ENCODE data around the gene KLK8.
"Not testable (repeated sequence)": the region's sequence is repeated elsewhere in the genome, so short reads cannot be mapped to it uniquely, and the experiment has no call there.

Gene KLK8

DNA sequence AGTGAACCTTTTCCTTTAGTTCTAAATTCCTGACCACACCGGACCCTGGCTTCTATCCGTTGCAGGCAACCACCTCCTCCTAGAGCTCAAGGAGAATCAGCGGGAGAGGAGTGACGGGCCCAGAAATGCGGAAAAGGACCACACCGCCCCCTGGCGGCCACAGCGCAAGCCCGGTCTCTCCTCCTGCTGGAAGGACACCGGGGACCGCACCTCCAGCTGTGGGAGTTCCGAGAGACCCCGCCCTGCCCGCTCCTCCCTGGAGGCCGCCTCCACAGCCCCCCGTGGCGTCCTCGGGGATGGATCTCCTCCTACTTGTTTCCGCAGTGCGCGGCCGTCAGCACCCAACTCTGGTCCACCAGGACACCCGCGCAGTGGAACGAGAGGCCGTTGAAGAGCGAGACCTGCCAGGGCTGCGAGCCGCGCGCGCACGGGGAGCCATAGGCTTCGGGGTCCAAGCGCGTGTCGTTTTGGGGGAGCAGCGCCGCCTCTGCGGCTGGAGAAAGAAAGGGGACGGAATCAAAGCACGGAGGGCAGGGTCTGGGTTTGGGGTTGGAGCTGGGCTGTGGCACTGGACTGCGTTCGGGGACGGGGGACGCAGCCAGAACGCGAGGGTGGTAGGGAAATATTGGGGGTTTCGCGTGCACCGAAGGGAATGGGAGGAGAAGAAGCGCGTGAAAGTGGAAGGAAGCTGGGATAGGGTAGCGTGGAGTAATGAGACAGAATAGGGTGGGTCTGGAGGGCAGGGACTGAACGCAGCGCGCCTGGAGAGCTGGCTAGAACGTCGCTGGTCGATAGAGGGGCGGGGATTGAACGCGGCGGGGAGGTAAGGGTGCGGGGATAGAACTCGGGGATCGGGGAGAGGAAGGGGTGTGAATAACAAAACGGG, 15.6 kb upstream of the KLK8 start:
- peak; percentile 82 for DNase-seq

DNA sequence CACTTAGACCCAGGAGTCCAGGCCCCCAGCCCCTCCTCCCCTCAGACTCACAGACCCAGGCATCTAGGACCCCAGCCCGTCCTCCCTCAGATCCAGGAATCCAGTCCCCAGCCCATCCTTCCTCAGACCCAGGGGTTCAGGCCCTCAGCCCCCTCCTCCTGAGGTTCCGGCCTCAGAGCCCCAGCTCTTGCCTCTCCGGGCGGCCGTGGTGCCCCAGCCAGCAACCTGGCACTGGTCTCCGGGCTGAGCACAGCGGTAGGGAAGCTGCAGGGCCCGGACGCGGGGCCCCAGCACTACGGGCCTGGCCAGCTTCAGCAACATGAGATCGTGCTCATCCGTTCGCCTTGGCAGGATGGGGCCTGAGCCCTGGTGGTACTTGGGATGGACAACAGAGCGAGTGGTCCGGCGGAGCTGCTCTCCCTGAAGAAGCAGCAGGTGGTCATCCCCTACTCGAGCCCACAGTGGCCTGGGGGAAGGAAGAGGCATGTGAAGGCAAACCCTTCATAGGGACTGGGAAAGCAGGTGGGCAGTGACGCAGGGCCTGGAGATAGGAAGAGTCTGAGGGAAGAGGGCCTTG, 14.4 kb upstream of the KLK8 start:
- DNase-seq = no peak

DNA sequence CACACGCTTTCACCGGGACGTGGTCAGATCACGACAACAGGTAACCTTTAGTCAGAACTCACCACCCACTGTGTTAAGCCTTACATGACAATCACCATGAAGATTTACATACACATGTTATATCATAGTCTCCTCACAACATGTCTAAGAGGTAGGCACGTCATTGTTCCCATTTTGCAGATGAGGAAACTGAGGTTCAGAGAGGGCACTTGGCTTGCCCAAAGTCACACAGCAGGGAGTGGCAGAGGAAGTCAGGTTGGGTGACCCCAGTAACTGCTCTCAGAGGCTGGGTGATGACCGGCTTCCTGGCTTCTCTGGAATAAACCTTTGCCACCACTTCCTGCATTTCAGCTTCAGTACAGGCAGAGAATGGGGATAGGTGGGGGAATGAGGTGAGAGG, 12.8 kb upstream of the KLK8 start:
- no peak for DNase-seq

DNA sequence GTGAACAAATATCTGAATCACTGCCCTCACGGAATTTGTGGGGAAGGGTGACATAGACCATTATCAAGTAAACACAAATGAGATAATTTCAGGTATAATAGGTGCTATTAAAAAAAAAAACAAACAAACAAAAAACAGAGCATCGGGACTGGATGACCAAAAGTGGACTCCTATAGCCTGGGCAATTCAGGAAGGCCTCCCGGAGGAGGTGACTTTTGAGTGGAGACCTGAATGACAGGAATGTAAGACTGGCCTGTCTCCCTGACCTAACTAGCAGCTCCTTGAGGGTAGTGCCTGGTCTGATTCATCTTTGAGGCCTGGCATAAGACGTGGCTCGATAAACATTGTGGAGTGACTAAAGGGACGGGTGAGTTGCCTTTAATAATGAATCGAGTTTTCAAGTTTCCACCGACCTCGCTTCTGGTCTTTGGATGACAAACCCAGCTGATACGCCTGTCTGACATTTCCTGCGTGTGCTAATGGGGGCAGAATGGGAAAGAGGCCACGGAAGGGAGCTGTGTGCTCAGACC, 11.3 kb upstream of the KLK8 start:
- no peak for DNase-seq

DNA sequence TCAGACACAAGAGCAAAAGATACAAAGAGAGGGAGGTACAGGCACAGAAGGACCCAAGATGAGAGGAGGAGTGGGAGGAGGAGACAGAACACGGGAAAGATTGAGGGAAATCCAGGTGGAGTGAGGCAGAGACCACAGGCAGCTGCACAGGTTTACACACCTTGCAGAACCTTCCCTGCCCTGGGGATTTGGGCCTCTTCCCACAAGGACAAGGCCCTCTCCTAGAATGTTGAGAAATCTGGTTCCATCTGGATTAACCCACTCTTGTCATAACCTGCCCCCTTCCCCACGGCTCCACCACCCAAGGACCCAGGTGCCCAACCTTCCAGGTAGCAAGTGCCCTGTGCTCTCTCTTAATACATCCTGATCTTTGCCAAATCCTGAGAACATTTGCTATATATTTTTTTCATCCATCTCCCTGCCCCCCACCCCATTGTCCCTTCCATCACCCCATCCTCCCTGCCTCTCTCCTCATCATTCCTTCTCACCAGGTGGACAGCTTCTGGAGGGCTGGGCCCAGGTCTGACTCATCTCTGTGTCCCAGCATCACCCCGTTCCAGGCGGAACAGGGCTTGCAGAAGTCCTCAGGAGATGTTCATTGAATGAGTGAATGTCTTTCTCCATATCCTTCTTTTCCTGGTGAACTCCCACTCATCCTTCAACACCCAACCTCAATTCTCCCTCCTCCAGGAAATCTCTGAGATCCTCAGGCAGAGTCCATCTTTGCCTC, 8.8 kb upstream of the KLK8 start:
- no peak for DNase-seq

DNA sequence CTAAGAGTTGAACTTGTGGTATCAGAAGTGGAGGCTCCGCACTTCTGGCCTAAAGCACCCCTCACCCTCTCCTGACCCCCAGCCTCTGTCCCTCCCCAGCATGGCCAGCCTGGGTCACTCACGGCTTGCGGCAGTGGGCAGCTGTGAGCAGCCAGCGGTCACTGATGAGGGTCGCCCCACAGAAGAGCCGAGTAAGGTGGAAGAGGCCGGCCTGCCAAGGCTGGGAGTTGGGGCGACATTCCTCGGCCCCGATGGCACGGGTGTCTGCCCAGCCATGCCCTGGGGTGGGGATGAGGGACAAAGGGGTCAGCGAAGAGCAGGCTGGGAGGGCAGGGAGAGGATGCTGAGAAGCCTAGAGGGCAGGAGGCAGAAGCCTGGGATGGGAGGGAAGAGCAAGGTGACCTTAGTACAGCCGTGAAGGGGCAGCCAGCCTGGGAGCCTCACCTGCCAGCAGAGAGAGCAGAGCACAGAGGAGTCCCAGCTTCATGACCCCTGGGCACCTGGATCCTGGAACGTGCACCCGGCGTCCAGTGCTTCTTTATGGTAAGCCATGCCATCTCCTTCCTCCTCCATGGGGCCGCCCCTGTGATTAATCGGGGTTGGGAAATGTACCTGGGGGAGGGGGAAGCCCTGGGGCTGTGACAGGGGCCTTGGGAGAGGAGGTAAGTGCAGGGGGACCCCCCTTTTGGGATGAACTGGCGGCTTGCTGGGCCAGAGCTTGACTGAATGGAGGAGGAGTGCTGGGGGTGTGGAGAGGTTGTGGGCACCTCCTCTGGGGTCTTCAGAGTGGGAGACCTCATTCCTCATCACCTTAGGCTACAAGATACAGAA, 7.9 kb upstream of the KLK8 start:
- no peak for DNase-seq

DNA sequence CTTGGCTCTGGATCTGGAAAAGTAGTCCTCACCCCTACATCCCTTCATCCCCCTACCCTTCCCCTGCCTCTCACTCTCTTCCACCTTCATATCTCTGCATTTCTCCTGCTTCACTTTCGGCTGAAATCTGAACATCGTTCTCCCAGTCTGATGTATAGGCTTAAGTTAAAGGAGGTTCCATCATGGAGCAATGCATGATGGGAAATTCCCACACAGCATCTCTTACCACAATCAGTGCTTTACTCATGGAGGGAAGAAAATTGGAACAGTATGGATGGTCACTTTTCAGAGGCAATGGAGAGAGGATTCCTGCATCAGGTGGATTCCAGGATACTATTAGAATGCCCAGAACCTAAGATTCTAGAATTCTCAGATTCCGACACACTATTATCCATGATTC, 6.1 kb upstream of the KLK8 start:
- no peak for DNase-seq

DNA sequence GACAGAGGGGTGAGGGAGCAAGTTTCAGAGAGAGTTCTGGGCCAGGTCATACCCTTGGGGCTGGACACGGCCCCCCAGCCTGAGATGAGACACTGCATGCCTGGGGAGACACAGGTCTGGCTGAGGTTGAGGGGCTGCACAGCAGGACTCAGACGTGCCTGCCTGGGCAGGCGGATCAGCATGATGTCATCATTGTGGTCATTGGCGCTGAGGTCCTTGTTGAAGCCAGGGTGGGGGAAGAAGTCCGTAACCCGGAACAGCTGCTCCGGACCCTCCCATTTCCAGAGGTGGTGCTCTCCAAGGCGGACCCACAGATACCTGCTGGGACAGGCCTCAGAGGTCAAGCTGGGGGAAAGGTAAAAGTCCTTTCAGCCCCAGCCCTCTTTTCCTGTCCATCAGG, 5.0 kb upstream of the KLK8 start:
- no peak for DNase-seq

DNA sequence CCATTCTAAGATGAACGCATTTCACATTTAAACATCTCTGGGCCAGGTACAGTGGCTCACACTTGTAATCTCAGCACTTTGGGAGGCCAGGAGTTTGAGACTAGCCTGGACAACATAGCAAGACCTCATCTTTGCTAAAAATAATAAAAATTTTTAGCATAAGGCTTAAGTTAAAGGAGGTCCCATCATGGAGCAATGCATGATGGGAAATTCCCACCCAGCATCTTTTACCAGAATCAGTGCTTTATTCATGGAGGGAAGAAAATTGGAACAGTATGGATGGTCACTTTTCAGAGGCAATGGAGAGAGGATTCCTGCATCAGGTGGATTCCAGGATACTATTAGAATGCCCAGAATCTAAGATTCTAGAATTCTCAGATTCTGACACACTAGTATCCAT, 3.8 kb upstream of the KLK8 start:
- no peak for DNase-seq

DNA sequence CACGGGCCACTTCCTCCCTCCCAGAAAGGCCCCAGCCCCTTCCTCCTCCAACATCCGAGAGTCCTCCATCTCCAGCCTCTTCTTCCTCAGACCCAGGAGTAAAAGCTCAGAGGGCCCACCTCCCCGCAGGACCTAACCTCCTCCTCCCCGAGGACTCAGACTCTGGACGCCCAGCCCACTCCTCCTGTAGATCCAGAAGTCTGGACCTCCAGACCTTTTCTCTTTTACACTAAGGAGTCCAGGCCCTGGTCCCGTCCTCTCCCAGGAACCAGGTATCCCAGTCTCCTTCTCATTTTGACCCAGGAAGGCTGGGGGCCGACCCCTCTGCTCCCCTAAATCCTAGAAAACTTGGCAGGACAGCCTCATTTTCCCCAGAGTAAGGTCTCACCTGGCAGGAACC, 1.9 kb upstream of the KLK8 start:
- DNase-seq = no peak

DNA sequence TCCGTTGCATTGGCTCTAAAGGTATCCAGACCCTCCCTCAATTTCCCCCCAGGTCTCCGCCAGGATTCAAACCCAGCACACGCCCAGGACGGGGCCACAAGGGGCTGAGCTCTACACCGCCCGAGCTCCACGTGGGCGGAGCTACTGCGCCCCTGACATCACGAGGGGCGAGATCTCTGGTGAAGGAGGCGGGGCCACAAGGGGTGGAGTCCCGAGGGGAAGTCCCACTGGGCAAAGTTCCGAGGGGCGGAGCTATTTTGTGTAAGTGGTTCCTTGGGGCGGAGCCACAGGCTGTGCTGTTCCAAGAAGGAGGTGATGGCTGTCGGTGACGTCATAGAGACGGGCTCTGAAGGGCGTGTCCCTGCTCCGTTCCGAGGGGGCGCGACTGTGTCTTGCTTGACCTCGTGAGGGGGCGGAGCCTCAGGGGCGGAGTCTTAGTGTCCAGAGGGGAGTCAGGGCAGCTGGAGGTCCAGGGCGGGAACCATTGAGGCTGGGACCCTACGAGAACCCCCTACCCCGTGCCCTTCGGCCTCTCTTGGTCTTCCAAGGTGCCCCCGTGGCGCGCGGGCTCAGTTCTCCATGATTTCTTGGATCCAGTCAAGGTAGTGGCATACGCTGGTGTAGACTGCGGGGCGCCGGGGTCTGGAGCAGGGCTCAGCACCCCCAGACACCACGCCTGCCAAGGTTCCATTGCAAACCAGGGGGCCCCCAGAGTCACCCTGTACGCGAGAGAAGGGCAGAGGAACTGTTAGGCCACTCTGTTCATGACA, 1.3 kb upstream of the KLK8 start:
- no peak for DNase-seq

DNA sequence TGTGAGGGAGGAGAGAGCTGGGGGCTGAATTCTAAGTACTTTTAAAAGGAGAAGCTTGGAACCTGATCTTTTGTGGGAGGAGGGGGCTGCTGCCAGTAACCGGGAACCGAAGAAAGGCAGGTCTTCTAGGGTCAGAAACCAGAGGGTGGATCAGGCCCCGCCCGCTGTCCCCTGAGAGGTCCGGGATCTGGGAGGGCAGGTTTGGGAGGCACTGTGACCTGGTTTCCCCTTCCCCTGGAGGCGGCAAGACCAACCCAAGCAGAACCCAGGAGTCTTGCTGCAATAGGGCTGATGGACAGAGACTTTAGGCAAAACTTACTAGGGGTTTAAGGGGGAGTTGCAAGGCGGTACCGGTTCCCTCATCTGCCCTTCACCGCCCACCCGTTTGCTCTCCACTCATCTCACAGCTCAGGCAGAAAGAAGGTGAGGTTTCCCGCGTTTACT, 707 bp upstream of the KLK8 start:
- no peak for DNase-seq

DNA sequence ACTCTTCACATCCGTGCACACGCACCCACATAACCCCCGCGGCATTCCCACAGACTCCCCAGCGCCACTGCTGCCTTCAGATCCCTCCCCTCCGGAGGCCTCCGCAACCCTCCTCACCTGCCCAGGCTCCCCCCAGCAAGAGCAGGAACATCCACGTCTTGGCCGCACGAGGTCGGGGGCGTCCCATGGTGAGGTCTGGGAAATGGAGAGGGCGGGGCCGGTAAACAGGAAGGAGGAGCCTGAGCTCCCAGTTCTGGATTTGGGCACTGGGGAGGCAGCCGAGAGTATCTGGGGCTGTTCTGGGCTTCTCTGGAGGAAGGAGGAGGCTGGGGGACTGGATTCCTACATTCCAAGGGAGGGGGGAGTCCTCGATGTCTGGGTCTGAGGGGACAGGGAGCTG, 423 bp downstream of the KLK8 start:
- DNase-seq = no peak

DNA sequence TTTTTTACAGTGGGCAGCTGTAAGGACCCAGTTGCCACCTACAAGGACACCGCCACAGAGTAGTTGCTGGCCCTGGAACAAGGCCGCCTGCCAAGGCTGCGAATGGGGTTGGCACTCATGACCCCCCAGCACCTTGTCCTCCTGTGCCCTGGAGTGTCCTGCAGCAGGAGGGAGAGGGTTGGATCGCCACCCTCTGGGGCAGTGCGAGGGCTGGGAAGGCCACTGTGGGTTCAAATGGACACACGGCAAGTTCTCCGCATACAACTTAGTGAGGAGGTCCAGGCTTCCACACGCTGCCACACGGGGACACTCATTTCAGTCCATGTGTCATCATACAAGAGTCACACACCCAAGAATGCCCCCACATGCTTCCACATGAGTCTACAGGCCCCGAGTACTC, 978 bp downstream of the KLK8 start:
- DNase-seq = no peak

DNA sequence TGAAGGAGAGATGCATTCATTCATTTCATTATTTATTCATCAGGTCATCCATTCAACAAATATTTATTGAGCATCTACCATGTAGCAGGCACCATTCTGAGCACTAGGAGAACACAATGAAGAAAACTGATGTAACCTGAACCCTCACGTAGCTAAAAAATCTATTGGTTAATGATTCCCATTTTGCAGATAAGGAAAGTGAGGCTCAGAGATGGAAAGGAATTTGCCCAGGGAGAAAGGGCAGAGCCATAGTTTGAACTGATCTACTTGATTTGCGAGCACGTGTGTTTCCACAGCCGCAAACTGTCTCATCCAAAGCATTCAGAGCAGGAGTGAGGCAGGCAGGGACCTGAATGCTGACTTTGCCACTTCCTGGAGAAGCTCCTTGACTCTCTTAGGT, 2.7 kb downstream of the KLK8 start:
- no peak for DNase-seq

DNA sequence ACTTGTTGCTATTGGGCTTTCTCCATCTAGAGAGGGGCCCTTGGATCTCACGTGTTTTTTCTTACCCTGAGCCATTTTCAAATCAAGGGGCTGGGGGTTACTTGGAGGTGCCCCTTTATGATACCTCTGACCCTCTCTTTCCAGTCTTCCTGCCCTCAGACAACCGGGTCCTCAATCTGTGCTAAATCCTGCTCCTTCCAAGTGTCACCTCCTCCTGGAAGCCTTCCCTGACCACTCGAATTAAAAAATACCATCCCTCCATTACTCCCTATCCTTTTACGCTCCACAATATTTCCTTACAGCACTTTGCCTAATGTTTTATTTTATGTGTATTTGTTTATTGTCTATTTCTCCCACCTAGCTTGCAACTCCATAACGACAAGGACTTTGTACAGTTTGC, 3.3 kb downstream of the KLK8 start:
- no peak for DNase-seq

DNA sequence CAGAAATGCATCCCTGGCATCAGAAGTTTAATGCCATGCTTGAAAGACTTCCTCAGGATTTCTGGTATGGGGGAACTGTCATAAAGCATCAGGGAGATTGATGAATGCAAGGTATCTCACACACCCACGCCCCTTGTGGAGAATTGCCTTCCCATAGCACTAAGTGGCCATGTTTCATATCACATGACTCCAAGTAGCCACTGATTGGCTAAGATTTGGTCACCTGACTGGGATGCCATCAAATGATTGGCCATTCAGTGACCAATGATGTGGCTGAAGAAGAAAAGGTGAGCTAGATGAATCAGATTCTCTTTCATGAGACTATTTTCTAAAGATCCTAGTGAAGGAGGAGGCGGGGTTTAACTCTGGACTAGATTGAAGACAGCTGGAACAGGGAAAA, 7.3 kb downstream of the KLK8 start:
- DNase-seq = no peak

DNA sequence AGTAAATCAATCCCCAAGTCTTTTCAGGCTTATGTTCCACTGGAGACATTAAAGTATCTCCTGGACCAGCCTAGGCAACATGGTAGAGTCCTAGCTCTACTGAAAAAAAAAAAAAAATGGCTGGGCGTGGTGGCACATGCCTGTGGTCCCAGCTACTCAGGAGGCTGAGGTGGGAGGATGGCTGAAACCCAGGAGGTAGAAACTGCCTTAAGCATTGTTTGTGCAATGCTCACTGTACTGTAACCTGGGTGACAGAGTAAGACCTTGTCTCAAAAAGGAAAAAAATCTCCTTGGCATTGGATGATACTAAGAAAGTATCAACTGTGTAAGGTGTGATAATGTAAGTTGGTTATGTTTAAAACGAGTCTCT, 8.8 kb downstream of the KLK8 start:
- no peak for DNase-seq

DNA sequence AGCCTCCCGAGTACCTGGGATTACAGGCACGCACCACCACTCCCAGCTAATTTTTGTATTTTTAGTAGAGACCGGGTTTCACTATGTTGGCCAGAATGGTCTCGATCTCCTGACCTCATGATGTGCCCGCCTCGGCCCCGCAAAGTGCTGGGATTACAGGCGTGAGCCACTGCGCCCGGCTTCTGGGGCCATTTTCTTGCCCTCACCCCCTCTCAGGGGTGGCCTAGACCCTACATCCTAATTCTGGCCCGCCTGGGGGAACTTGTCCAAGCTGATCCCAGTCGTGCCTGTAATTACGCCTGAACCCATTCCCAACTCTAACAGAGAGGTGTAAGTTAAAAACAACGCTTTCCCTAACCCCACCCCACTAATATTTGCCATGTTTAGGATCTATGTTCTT, 17.0 kb downstream of the KLK8 start:
- not testable (repeated sequence) for DNase-seq

DNA sequence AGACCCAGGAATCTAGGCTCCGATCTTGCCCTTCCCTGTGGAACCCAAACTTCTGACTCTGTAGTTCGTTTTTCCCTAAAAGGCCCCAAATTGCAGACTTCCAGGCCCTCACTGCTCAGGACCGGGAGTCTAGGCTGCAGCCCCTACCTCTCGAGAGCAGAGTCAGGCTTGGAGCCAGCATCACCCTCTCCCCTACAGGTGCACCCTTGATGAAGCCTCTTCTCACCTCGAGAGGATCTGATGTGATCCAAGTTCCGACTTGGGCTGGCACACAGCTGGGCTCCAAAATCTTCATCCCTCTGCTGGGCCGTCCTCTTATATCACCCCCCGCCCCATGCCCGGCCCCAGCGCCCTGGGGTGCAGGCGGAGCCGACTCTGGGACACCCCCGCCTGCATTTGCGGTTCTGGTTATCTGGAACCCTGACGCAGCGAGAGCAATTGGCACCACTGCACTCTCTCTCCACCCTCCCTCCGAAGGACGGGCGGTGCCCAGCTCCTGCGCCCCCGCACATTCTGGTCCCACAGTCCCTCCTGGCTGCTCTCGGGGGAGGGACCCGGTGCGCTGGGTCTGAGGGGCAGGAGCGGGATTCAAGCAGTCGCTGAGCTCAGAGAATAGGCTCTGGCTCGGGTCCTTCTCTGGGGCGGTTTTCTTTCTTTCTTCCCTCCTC, 17.6 kb downstream of the KLK8 start, which contains the start of gene KLK7:
Gene KLK7 (minus strand): TSS at position 293 of the 668 bp plus-strand sequence. CDS start 1,518 bp downstream, outside the sequence.
- DNase-seq = no peak

DNA sequence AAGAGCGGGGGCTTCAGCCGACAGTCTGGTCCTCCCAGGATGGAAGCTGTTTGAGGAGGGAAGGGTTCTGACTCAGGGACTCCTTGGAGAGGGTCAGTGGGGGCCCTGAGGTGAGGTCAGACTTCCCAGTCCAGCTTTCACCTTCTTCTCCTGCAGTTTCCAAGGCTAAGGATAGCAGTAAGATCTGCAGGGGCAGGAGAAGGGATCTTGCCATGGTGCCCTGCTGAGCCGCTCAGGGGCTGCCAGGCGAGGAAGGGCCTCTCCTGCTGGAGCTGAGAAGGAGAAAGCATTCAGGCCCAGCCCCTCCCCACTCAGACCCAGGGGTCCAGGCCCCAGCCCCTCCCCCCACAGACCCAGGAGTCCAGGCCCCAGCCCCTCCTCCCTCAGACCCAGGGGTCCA, 19.2 kb downstream of the KLK8 start:
- DNase-seq = no peak
